ENCODE measurements around the gene OGFOD1.

DNA sequence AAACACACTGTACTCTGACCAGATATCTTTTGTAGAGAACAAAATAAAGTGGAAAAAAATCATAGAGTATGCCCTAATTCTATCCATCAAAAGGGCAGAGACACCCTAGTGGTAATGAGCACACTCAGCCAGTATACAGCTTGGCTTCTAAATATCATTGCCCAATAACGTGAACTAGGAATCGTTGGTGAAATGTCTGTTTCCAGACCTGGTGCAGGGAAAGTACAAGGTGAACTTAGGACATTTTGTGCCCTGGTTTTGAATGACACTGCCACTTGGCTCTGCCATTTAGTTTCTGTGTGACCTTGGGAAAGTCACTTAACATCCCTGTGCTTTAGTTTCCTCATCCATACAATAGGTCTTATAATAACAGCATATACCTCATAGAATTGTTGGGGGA is 39.7 kb upstream of the OGFOD1 start:
- TF ChIP-seq, protein P1, sequence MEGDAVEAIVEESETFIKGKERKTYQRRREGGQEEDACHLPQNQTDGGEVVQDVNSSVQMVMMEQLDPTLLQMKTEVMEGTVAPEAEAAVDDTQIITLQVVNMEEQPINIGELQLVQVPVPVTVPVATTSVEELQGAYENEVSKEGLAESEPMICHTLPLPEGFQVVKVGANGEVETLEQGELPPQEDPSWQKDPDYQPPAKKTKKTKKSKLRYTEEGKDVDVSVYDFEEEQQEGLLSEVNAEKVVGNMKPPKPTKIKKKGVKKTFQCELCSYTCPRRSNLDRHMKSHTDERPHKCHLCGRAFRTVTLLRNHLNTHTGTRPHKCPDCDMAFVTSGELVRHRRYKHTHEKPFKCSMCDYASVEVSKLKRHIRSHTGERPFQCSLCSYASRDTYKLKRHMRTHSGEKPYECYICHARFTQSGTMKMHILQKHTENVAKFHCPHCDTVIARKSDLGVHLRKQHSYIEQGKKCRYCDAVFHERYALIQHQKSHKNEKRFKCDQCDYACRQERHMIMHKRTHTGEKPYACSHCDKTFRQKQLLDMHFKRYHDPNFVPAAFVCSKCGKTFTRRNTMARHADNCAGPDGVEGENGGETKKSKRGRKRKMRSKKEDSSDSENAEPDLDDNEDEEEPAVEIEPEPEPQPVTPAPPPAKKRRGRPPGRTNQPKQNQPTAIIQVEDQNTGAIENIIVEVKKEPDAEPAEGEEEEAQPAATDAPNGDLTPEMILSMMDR (IDR thresholded peaks at IDR 0.05; ENCODE audit: low read depth, low read length), result no peak
- TF ChIP-seq POLR2A (IDR thresholded peaks at IDR 0.05; ENCODE audit: extremely low read depth, insufficient read length), result no peak
- TF ChIP-seq, protein P2, sequence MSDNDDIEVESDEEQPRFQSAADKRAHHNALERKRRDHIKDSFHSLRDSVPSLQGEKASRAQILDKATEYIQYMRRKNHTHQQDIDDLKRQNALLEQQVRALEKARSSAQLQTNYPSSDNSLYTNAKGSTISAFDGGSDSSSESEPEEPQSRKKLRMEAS (IDR thresholded peaks at IDR 0.05; ENCODE audit: low read depth, low read length), result no peak

Data from NB4 (cell line).